GM12891 (cell line): ENCODE data around the gene EIF4G3.

Experiments
- POLR2A ChIP-seq: IDR thresholded peaks from 2 replicates; pipeline ENCODE4 v1.6.1; 2011; ENCODE audit warnings: low read depth, low read length, control low read depth
- SPI1 ChIP-seq: IDR thresholded peaks from 2 replicates; pipeline ENCODE4 v1.6.1; 2011; ENCODE audit warnings: low read depth, low read length, control low read depth

- TF ChIP-seq SPI1, result no peak
- TF ChIP-seq POLR2A, result no peak
These were observed 177.0 kb downstream of the EIF4G3 start for GRCh38 chr1:20999525-21000244.
